NT2/D1 (cell line): ENCODE results near the gene ABCF2.

Experiments
- SUZ12 ChIP-seq: IDR thresholded peaks from 2 replicates; pipeline ENCODE4 v1.6.1; 2011; ENCODE audit not compliant: insufficient read length, insufficient read depth; ENCODE audit errors: extremely low read depth
- YY1 ChIP-seq: IDR thresholded peaks from 2 replicates; pipeline ENCODE4 v1.6.1; 2011; ENCODE audit not compliant: insufficient read length, insufficient read depth
- ZNF274 ChIP-seq: IDR thresholded peaks from 2 replicates; pipeline ENCODE4 v1.6.1; 2011; ENCODE audit warnings: mild to moderate bottlenecking, low read depth, low read length

DNA sequence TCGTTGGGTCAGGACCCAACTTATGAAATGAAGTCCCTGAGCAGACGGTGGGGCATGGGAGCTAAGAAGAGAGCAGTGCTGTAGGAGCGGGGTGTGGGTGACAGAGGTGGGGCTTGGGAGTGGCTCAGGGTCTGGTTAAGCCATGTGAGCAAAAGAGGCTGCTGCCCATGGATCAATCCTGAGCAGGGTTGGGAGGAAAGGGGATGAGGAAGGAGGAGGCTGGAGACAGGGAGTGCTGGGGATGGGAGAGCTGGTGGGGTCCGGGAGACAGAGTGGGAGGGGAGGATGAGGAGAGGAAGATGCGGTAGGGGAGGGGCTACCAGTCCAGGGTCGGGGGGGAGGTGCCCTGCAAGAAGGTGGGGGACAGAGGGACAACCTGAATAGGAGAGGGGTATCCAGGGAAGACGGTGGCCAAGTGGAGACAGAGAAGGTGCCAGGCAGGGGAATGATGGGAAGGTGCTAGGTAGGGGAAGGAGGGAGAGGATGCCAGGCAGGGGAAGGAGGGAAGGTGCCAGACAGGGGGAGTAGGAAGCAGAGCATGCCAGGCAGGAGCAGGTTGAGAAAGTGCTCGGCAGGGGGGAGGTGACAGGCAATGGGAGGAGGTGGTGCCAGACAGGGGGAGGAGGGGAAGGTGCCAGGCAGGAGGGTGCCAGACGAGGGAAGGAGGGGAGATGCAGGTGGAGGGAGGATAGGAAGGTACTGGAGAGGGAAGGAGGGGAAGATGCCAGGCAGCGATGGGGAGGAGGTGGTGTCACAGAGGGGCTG lies 49.0 kb upstream of the ABCF2 start:
- TF ChIP-seq YY1 (no peak), SUZ12 (no peak), ZNF274 (no peak)
